A204.1 (cell line): ENCODE data around the gene CYLD.

Experiments used
- FAIRE-seq: peaks from 2 replicates; lab custom pipeline; 2012; peaks lifted over from hg19 to GRCh38; lab: Jason Lieb, UNC

CYLD gene

GRCh38 chr16:50711862-50712559, 29.9 kb upstream of the CYLD start:
- FAIRE-seq, result no peak

- no peak for FAIRE-seq
Measured at GRCh38 chr16:50712560-50712898, 29.4 kb upstream of the CYLD start.

GRCh38 chr16:50712956-50713355, 28.9 kb upstream of the CYLD start:
- FAIRE-seq, result no peak

GRCh38 chr16:50717091-50717490, 24.8 kb upstream of the CYLD start:
- no peak for FAIRE-seq

DNA sequence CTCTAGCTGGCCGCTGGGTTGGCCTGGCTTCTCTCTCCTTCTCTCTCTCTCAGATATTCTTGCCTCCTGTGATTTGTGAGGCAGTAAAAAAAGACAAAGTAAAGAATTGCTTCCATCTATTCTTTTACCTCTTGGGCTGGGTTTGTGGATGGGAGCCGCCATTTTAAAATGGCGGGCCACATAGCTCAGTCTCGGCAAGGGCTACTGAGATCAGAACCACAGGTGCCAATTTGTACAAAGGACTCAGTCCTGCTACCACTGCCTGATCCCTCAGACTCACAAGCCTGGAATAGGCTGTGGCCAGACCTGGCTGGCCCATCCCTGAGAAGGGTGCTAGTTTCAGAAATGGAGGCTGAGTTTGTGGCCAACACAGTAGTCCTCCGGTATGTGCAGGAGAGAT, 24.4 kb upstream of the CYLD start:
- FAIRE-seq, result no peak

GRCh38 chr16:50718061-50718760, 23.7 kb upstream of the CYLD start:
- FAIRE-seq, result no peak

GRCh38 chr16:50718761-50719400, 23.0 kb upstream of the CYLD start:
- FAIRE-seq, result no peak

DNA sequence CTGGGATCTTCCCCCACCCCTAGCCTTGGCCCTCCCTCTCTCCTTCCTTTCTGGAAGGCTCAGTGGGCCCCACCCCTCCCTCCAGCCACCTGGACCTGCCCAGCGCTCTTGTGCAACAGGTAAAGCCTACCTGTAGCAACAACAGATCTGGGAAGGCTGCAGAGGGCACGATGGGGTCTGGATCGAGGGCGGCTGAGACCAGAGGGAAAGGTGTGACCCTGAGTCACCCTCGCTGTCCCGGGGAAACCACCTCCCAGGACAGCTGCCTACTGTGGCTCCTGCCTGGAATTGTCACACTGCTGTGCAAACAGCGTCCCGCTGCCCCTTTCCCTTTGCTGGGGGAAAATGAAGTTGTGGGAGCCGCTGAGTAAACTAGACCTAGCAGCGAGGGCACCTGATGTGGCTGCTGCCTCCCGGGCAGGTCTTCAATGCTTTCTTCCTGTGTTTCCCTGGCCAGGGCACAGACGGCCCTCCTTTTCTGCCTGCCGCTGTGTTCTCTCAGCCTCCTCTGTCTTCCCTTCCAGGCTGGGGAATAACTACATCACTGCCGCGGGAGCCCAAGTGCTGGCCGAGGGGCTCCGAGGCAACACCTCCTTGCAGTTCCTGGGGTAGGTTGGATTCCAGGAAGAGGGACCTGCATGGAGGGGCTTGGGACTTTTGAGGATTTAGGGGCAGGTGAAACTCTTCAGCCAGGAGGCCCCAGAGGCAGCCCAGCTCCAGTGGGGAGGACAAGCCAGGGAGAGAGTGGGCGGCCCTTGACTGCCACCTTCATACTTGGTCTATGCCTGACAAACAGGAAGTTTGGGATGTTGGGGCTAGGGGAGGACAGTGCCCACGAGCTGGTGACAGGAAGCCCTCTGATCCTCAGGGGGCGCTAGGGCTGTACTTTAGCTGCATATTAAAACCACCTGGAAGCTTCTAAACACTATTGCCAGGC, 22.2 kb upstream of the CYLD start:
- no peak for FAIRE-seq

- no peak for FAIRE-seq
Measured at GRCh38 chr16:50721549-50722404, 20.1 kb upstream of the CYLD start.

- no peak for FAIRE-seq
Measured at GRCh38 chr16:50722405-50722737, 19.5 kb upstream of the CYLD start.

DNA sequence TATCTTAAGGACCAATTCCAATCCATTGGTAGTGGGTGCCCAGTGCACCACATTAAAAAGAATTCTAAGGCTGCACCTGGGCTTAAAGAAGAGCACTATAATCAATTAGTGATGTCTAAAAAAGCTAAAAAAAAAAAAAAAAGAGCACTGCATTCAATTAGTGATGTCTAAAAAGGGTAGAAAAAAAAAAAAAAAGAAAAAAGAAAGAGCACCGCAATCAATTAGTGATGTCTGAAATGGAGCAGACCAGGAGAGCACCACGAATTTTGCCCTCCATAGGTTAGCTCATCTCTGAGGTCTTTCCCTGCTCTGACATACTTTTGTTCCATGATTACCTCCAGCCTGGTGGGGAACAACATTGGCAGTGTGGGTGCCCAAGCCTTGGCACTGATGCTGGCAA, 18.9 kb upstream of the CYLD start:
- no peak for FAIRE-seq

- FAIRE-seq, result no peak
Measured at GRCh38 chr16:50724306-50724705, 17.6 kb upstream of the CYLD start.

DNA sequence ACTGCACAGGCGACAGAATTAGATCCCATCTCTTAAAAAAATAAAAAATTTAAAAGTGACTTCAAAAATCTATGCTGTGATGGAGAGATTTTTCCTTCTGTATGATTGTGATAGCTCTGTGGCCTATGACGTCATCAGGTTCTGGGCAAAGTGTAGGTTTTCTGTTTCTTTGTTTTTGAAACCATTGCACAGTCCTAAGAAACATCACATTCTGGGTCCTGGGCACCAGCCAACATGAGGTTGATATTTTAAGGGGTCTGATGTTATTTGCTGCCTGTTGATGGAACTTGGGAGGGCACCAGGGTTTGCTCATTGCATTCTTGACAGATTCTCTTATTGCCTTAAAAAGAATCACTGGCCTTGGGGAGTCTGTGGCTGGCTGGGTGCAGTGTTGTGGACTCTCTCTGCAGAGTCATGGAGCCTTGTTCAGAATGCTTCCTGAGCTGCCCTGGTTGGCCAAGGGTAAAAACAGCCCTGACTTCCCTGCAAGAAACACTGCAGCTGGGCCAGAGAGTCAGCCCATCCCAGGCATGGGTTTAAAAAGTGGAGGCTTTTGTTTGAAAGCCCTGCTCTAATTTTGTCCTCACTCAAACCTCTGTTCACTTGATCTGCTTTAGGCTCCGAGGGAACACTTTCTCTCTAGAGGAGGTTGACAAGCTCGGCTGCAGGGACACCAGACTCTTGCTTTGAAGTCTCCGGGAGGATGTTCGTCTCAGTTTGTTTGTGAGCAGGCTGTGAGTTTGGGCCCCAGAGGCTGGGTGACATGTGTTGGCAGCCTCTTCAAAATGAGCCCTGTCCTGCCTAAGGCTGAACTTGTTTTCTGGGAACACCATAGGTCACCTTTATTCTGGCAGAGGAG, 10.5 kb upstream of the CYLD start:
- no peak for FAIRE-seq

GRCh38 chr16:50731989-50732832, 9.7 kb upstream of the CYLD start:
- no peak for FAIRE-seq

DNA sequence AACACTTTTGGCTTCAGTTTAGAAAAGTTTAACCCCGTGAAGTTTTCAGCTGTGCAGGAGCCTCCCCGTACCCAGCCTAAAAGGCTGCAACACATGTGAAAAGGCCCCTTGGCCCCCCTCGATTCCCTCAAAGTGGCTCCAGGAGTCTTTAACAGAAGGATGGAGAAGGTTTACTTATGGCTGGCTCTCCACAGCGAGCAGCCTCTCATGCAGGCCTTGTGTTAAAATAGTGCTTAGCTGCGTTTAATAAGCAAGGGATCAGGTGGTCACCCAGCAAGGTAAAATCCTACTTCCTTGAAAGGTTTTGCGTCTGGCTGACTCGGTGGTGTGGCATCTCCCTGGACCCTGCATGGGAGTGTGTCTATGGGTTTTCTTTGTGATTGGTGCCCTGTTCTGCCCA, 8.4 kb upstream of the CYLD start:
- FAIRE-seq, result no peak

GRCh38 chr16:50735629-50736122, 6.2 kb upstream of the CYLD start:
- FAIRE-seq, result no peak

GRCh38 chr16:50736448-50736847, 5.4 kb upstream of the CYLD start:
- no peak for FAIRE-seq

DNA sequence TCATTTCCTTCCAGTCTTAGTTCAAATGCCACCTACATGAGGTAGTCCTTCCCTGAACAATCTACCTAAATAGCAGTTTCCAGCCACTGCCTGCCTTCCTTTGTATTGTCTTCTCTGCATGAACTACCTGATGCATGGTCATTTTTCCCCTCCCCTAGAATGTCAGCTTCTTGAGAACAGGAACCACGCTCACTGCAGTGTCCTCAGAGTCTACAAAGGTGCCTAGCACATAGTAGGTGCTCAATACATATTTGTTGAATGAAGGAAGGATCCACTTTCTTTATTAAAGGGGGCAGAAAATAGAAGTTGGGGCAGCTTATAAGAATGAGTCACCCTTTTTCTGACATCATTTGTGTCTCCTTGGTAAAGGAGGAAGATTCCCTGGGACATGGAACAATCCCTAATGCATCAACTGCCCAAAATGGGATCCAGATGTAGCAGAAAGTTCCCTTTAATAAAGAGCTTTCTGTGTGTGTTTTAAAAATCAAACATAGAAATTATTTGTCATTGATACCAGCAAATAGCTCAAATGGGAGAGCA, 4.4 kb upstream of the CYLD start:
- no peak for FAIRE-seq

- FAIRE-seq, result no peak
Measured at GRCh38 chr16:50739031-50739430, 2.9 kb upstream of the CYLD start.
